Esophagus squamous epithelium (tissue), 4 donors: ENCODE results near the gene C11orf58.

Experiments
- POLR2A ChIP-seq, 4 donors: fragments of 450-650 bp; IDR thresholded peaks; one replicate each; pipeline ENCODE4 v1.6.1; 2017; ENCODE audit warnings: antibody characterized with exemption in 4 of 4, mild to moderate bottlenecking in 4 of 4, moderate library complexity in 3 of 4
- TF ChIP-seq, protein P1 (sequence below), 6 experiments: fragments of 450-650 bp in 4 of 6; fragments of 200-600 bp in 2 of 6; sonication (generic) in 2 of 6; IDR thresholded peaks; one replicate each; pipeline ENCODE4 v1.5.1; 2016 to 2019; ENCODE audit warnings: antibody characterized with exemption in 6 of 6, mild to moderate bottlenecking in 4 of 6, moderate library complexity in 4 of 6

DNA sequence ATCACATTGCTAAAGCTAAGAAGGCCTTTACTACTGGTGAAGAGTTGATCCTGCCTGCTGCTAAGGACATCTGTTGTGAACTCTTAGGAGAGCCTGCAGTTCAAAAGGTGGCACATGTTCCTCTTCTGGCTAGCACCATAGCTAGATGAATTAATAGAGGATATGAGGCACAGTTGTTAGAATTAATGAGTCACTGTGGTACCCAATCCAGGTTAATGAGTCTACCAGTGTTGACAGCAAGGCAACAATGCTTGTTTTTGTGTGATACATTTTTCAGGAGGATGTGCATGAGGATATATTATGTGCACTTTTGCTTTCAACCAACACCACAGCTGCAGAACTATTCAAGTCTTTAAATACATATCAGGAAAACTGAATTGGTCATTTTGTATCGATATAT, 12.0 kb downstream of the C11orf58 start:
- TF ChIP-seq, protein P1, sequence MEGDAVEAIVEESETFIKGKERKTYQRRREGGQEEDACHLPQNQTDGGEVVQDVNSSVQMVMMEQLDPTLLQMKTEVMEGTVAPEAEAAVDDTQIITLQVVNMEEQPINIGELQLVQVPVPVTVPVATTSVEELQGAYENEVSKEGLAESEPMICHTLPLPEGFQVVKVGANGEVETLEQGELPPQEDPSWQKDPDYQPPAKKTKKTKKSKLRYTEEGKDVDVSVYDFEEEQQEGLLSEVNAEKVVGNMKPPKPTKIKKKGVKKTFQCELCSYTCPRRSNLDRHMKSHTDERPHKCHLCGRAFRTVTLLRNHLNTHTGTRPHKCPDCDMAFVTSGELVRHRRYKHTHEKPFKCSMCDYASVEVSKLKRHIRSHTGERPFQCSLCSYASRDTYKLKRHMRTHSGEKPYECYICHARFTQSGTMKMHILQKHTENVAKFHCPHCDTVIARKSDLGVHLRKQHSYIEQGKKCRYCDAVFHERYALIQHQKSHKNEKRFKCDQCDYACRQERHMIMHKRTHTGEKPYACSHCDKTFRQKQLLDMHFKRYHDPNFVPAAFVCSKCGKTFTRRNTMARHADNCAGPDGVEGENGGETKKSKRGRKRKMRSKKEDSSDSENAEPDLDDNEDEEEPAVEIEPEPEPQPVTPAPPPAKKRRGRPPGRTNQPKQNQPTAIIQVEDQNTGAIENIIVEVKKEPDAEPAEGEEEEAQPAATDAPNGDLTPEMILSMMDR (IDR thresholded peaks at IDR 0.05), result no peak
- TF ChIP-seq POLR2A (IDR thresholded peaks at IDR 0.05), result no peak
